NB4 (cell line): ENCODE measurements around the gene ZBTB43.
A peak's percentile ranks its signal among the peaks of the same experiment; 100 is the strongest.

Source experiments
- DNase-seq: peaks from one replicate; pipeline ENCODE4 v3.0.0; 2010; ENCODE audit warnings: low read depth
- H3K4me3 ChIP-seq: one replicate; pipeline ENCODE4 v1.5.1; 2011; ENCODE audit warnings: mild to moderate bottlenecking, low read depth, low read length, moderate library complexity
- MYC ChIP-seq: IDR thresholded peaks from 2 replicates; pipeline ENCODE4 v1.6.1; 2011; ENCODE audit warnings: low read depth, low read length
- POLR2A ChIP-seq: IDR thresholded peaks from 2 replicates; pipeline ENCODE4 v1.6.1; 2011; ENCODE audit warnings: mild to moderate bottlenecking; ENCODE audit not compliant: insufficient read length; ENCODE audit errors: extremely low read depth
- TF ChIP-seq, protein P1 (sequence below): IDR thresholded peaks from 2 replicates; pipeline ENCODE4 v1.6.1; 2011; ENCODE audit warnings: low read depth, low read length
- TF ChIP-seq, protein P2 (sequence below): IDR thresholded peaks from one replicate; pipeline ENCODE4 v1.5.1; 2012; ENCODE audit warnings: low read depth, low read length

ZBTB43 gene, protein sequence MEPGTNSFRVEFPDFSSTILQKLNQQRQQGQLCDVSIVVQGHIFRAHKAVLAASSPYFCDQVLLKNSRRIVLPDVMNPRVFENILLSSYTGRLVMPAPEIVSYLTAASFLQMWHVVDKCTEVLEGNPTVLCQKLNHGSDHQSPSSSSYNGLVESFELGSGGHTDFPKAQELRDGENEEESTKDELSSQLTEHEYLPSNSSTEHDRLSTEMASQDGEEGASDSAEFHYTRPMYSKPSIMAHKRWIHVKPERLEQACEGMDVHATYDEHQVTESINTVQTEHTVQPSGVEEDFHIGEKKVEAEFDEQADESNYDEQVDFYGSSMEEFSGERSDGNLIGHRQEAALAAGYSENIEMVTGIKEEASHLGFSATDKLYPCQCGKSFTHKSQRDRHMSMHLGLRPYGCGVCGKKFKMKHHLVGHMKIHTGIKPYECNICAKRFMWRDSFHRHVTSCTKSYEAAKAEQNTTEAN

DNA sequence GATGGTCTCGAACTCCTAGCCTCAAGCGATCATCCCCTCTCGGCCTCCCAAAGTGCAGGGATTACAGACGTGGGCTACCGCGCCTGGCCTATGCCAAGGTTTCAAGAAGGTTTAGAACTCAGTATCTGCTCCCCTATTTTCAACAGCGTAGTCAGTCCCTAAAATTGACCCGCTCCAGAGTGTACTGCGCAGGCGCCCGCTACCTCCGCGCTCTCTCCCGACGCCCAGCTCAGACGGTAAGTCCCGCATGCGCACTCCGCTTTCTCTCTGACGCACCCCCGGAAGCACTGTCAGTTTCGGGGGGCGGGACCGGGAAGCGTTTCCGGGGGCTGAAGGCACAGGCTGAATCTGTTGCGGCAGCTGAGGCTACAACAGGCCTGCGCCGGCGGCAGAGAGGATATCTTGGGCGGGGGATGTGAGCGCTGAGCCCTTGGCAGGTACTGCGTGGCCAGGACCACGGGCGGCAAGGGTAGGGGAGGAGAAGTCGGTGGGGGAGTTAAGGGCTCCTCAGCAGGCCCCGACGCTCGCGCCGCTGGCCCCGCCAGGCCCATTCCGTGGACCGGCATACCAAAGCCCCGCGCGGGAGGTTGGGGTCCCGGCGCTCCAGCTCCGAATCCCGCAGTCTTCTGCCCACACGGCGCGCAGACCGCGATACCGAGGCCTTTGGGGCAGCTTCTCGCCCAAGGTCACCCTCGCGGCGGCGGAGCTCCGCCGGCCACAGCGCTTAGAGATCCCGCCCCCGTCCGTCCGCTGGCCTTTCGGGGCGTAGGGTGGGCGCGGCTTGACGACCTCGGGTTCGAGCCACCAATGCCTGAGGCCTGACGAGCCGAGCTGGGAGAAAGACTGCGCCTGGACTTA lies at the start of gene ZBTB43:
TSS of gene ZBTB43 (plus strand) at position 345 of the 858 bp plus-strand sequence. CDS start 27,470 bp downstream, outside the sequence.
- TF ChIP-seq POLR2A (peak; percentile 84), MYC (peak; percentile 13; the same call in 1 of the 2 replicates)
- TF ChIP-seq, protein P1, sequence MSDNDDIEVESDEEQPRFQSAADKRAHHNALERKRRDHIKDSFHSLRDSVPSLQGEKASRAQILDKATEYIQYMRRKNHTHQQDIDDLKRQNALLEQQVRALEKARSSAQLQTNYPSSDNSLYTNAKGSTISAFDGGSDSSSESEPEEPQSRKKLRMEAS = peak; percentile 55; the same call in 1 of the 2 replicates
- TF ChIP-seq, protein P2, sequence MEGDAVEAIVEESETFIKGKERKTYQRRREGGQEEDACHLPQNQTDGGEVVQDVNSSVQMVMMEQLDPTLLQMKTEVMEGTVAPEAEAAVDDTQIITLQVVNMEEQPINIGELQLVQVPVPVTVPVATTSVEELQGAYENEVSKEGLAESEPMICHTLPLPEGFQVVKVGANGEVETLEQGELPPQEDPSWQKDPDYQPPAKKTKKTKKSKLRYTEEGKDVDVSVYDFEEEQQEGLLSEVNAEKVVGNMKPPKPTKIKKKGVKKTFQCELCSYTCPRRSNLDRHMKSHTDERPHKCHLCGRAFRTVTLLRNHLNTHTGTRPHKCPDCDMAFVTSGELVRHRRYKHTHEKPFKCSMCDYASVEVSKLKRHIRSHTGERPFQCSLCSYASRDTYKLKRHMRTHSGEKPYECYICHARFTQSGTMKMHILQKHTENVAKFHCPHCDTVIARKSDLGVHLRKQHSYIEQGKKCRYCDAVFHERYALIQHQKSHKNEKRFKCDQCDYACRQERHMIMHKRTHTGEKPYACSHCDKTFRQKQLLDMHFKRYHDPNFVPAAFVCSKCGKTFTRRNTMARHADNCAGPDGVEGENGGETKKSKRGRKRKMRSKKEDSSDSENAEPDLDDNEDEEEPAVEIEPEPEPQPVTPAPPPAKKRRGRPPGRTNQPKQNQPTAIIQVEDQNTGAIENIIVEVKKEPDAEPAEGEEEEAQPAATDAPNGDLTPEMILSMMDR = no peak
- DNase-seq = peak; percentile 95

DNA sequence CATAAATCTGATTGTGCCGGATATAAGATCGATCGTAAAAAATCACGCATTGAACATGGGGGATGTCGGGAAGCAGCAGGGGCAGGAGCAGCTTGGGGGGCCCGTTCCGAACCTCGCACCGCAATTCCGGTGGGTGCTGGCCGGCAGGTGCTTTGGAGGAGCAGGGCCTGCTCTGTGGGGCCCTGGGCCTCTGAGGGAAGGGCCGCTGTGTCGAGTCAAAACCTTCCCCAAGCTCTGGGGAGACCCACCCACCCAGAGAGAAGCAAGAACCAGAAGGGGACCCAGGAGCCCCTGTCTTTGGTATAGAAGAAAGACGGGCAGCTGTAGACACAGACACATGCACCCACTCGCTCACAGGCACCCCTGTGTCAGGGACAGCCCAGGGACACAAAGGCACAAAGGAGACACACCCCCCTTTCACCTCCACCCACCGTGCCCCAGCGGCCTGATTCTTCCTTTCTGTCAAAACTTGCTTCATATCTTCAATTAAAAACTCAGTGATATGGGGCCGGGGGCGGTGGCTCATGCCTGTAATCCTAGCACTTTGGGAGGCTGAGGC lies 49.4 kb upstream of the ZBTB43 start:
- no peak for DNase-seq
- no peak overlapping the region for H3K4me3 ChIP-seq
- no peak for TF ChIP-seq MYC
- TF ChIP-seq, protein P1 = no peak
- TF ChIP-seq POLR2A = no peak
- TF ChIP-seq, protein P2 = no peak

More for the DNA sequence above, at the start of gene ZBTB43:
- H3K4me3 ChIP-seq = peak within 1 kb of the TSS; percentile 93

DNA sequence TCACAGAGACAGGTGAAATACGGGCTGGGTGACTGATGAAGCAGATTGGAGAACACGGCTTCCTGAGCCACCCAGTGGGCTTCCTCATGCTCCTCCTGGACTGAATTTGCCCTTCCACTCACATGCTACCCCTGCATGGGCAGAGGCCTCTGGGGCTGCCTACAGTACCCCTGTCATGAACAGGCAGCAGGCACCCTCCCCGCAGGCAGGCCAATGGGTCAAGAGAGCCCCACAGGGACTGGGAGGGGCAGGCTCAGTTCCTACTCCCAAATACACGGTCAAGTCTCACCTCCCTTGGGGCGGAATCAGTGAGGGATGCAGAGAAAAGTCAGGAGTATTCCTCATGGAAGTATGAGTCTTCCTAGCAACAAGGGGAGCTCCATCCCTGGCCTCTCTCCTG lies 48.6 kb upstream of the ZBTB43 start:
- no peak overlapping the region for H3K4me3 ChIP-seq

DNA sequence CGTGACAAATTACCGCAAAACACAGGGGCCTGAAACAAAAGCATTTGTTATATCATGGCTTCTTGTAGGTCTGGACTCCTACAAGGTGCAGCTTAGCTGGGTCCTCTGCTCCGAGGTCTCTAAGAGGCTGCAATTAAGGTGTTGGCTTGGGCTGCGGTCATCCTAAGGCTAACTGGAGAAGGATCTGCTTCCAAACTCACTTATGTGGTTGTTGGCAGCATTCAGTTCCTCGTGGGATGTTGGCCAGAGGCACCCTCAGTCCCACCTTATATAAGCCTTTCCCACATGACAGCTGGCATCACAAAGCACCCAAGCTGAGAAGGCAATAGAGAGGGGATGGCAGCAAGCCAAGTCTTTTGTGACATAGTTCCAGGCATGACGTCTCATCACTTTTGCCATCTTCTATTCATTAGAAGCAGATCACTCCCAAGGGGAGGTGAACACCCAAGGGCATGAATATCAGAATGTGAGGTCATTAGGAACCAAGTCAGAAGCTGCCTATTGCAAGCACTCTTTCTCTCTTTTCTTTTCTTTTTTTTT lies 47.9 kb upstream of the ZBTB43 start:
- DNase-seq = no peak

More for the DNA sequence above, 48.6 kb upstream of the ZBTB43 start:
- DNase-seq = no peak
- TF ChIP-seq, protein P1 = no peak
- TF ChIP-seq, protein P2 = no peak
- TF ChIP-seq POLR2A (no peak), MYC (no peak)

More for the DNA sequence above, 47.9 kb upstream of the ZBTB43 start:
- TF ChIP-seq, protein P2 = no peak
- TF ChIP-seq MYC (no peak), POLR2A (no peak)
- TF ChIP-seq, protein P1 = no peak
- no peak overlapping the region for H3K4me3 ChIP-seq
